ENCODE results near the gene THUMPD1.

DNA sequence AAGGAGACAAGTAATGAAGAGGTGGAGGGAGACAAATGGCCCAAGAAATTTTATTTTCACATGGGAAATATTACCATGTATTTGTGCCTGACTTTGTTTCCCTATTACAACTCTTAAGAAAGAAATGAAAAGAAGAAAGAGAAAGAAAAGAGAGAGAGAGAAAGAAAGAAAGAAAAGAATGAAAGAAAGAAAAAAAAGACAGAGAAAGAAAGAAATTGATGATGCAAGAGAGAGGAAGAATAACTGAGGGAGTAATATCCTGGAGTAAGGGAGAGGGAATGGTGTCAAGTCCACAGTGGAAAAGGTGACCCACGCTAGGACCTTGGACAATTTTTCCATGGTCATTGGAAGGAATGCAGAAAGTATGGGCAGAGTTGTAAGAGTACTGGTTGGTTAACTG, 12.1 kb upstream of the THUMPD1 start:
- TF ChIP-seq CTCF (IDR thresholded peaks at IDR 0.05): no peak
- TF ChIP-seq EZH2phosphoT487 (IDR thresholded peaks at IDR 0.05): no peak
